HK-2 (cell line): ENCODE data around the gene OR2A25.

Experiments used
- DNase-seq: peaks from one replicate; pipeline ENCODE4 v3.0.0-alpha.2; 2018; ENCODE audit not compliant: unreplicated experiment

OR2A25 gene

GRCh38 chr7:144074374-144074773, 4.8 kb downstream of the OR2A25 start:
- no peak for DNase-seq

- DNase-seq = no peak
Measured at GRCh38 chr7:144085978-144086377, 16.4 kb downstream of the OR2A25 start, which contains the start of gene OR2A12. TSS of gene OR2A12 (plus strand) at chr7:144086278. CDS start at chr7:144095108, 8,830 bp downstream.

GRCh38 chr7:144086730-144087129, 17.1 kb downstream of the OR2A25 start:
- DNase-seq = no peak

GRCh38 chr7:144087230-144087629, 17.6 kb downstream of the OR2A25 start:
- no peak for DNase-seq

- no peak for DNase-seq
Measured at GRCh38 chr7:144090667-144091066, 21.1 kb downstream of the OR2A25 start.

- DNase-seq = no peak
Measured at GRCh38 chr7:144098776-144099175, 29.2 kb downstream of the OR2A25 start.

- no peak for DNase-seq
Measured at GRCh38 chr7:144100607-144101006, 31.0 kb downstream of the OR2A25 start.

- no peak for DNase-seq
Measured at GRCh38 chr7:144102041-144102440, 32.4 kb downstream of the OR2A25 start.

GRCh38 chr7:144105211-144105610, 35.6 kb downstream of the OR2A25 start:
- no peak for DNase-seq

- DNase-seq = no peak
Measured at GRCh38 chr7:144109283-144109682, 39.7 kb downstream of the OR2A25 start, which contains the start of gene OR2A2. TSS of gene OR2A2 (plus strand) at chr7:144109583. CDS start at chr7:144109583, 0 bp downstream.

GRCh38 chr7:144110272-144110671, 40.7 kb downstream of the OR2A25 start:
- no peak for DNase-seq

- no peak for DNase-seq
Measured at GRCh38 chr7:144113651-144114050, 44.0 kb downstream of the OR2A25 start.

- DNase-seq = no peak
Measured at GRCh38 chr7:144118341-144118740, 48.7 kb downstream of the OR2A25 start.

- DNase-seq = no peak
Measured at GRCh38 chr7:144122876-144123275, 53.3 kb downstream of the OR2A25 start, which contains the start of gene OR2A14. TSS of gene OR2A14 (plus strand) at chr7:144123176. CDS start at chr7:144129113, 5,937 bp downstream.
